ENCODE results near the gene SIX4. TPM values are rescaled to one million over a fixed set of nuclear protein-coding genes. Genes with fewer than 3 reads are reported as not detected.

Gene SIX4
- 10.9 and 14.8 TPM in 2 replicates for total RNA-seq

DNA sequence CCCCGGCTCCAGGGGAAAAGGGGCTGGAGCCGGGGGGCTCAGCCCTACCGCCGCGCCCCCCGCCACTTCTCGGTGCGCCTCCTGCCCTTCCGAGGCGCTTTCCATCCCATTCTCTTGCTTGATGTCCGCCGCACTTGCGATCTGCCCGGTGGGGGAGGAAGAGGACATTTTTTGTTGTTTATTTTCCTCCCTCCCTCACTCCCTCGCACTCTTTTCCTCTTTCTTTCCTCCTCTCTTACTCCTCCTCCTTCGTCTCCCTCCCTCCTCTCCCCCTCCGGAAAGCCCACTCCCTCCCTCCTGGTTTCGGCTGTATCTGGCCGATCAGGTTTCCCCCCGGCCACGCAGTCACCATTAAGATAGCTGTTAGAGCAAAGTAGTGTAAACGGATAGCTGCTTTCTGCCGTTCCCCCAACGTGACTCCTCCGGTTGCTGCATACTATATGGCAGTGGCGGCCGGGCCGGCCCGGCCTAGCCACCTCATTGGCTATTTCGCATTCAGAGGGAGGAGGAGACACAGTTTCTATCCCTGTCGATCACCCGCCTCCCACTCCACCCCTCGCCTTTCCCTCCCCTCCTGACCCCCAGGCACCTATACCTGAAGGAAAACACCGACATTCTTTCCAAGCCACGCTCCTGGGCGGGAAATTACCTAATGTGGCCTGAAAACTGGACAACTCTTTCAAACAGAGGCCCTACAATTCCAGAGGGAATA lies at the start of gene SIX4:
SIX4 (minus strand) TSS at position 445 of the 712 bp plus-strand sequence; CDS start at position 168, 277 bp downstream.

GRCh38 chr14:60734465-60735242 lies 10.5 kb upstream of the SIX4 start, which contains the start of gene MNAT1:
TSS of gene MNAT1 (plus strand) at chr14:60734761. CDS start at chr14:60734863, 102 bp downstream.

Other genes starting within 250 kb of the SIX4 start
- gene C14orf39, start 238.3 kb downstream of the SIX4 start, total RNA-seq = not detected in 2 replicates
- gene SIX6, start 215.2 kb downstream of the SIX4 start, total RNA-seq = not detected in 2 replicates
- gene SIX1, start 74.9 kb downstream of the SIX4 start, total RNA-seq = 4.6 and 5.4 TPM in 2 replicates
- 41.7 and 47.3 TPM in 2 replicates for gene MNAT1, start 10.4 kb upstream of the SIX4 start, total RNA-seq

All from smooth muscle cell of the pulmonary artery (primary cell).